ENCODE data around the gene ADAMTS16. TPM values are rescaled to one million over a fixed set of nuclear protein-coding genes. Genes with fewer than 3 reads are reported as not detected.

Gene ADAMTS16
- total and polyA plus RNA-seq, 12 donors: 0.01 to 0.47 (median 0.12) TPM; not detected in 6

- ATAC-seq (no peak), DNase-seq (no peak)
- H3K36me3 ChIP-seq: no peaks in the 10 kb centered on the region
- no peaks in the 10 kb centered on the region for H3K9me3 ChIP-seq
- TF ChIP-seq CTCF (IDR thresholded peaks at IDR 0.05): no peak
- H3K4me3 ChIP-seq: no peak overlapping the region
- WGBS, 2 donors: 93 to 95% methylated on average over 7 of the region's 7 CpGs
- H3K4me1 ChIP-seq: no peaks in the 10 kb centered on the region
- intact Hi-C loops (cut with DNase I): no loop called here
- no peak overlapping the region for H3K27ac ChIP-seq
- H3K27me3 ChIP-seq: peaks cover 0 to 16% (median 4%) of the 10 kb centered on the region in 7 donors
These were observed 48.9 kb downstream of the ADAMTS16 start for GRCh38 chr5:5189051-5189430.

GRCh38 chr5:5191906-5192305 lies 51.8 kb downstream of the ADAMTS16 start:
- intact Hi-C loops (cut with DNase I): no loop called here
- no peak for ATAC-seq
- Histone ChIP-seq H3K9me3 (no peaks in the 10 kb centered on the region), H3K27ac (no peak overlapping the region), H3K27me3 (peaks cover 0 to 11% (median 2%) of the 10 kb centered on the region in 7 donors), H3K4me3 (no peak overlapping the region), H3K4me1 (no peaks in the 10 kb centered on the region), H3K36me3 (no peaks in the 10 kb centered on the region)
- no peak for DNase-seq
- no peak for TF ChIP-seq CTCF (IDR thresholded peaks at IDR 0.05)
- 88 to 93% methylated on average over 3 of the region's 3 CpGs for WGBS, 2 donors

- no peak for TF ChIP-seq CTCF (IDR thresholded peaks at IDR 0.05)
These were observed 52.6 kb downstream of the ADAMTS16 start for GRCh38 chr5:5192681-5193080.

GRCh38 chr5:5195128-5195918 lies 55.2 kb downstream of the ADAMTS16 start:
- ATAC-seq (no peak), DNase-seq (no peak)
- H3K27ac ChIP-seq: no peak overlapping the region
- WGBS, 2 donors: 93% methylated on average over 4 of the region's 4 CpGs
- intact Hi-C loops (cut with DNase I): no loop called here
- no peaks in the 10 kb centered on the region for H3K4me1 ChIP-seq
- no peak for TF ChIP-seq CTCF (IDR thresholded peaks at IDR 0.05)
- H3K4me3 ChIP-seq: no peak overlapping the region
- H3K9me3 ChIP-seq: no peaks in the 10 kb centered on the region
- H3K27me3 ChIP-seq: peaks cover 0 to 17% (median 0%) of the 10 kb centered on the region in 7 donors
- H3K36me3 ChIP-seq: no peaks in the 10 kb centered on the region

More at GRCh38 chr5:5192681-5193080, 52.6 kb downstream of the ADAMTS16 start:
- Histone ChIP-seq H3K36me3 (no peaks in the 10 kb centered on the region), H3K4me1 (no peaks in the 10 kb centered on the region), H3K27me3 (peaks cover 0 to 7% (median 2%) of the 10 kb centered on the region in 7 donors), H3K9me3 (no peaks in the 10 kb centered on the region), H3K4me3 (no peak overlapping the region), H3K27ac (no peak overlapping the region)
- DNase-seq (no peak), ATAC-seq (no peak)
- intact Hi-C loops (cut with DNase I): no loop called here
- 65 to 71% methylated on average over 2 of the region's 2 CpGs for WGBS, 2 donors
